H1 (cell line): ENCODE data around the gene SPDYE18. TPM values are rescaled to one million over a fixed set of nuclear protein-coding genes. Genes with fewer than 3 reads are reported as not detected.
"Not testable (repeated sequence)": the region's sequence is repeated elsewhere in the genome, so short reads cannot be mapped to it uniquely, and the experiment has no call there.

Experiments used
- CTCF ChIA-PET: fragments of 300-600 bp; sonication (Branson Sonifier 250); formaldehyde crosslinking; loops from one replicate; lab custom pipeline; 2021; ENCODE audit not compliant: partially characterized antibody; lab: Charles Lee
- POLR2A ChIA-PET: fragments of 300-600 bp; sonication (Branson Sonifier 250); formaldehyde crosslinking; loops from one replicate; lab custom pipeline; 2021; ENCODE audit warnings: inconsistent platforms; ENCODE audit not compliant: partially characterized antibody; lab: Charles Lee
- DNase-seq, 2 experiments: peaks; one replicate each; pipeline versions ENCODE4 v3.0.0 to v3.0.0-alpha.2; 2010 to 2022; ENCODE audit warnings: low spot score in 2 of 2, low read depth in 1 of 2, mixed read lengths in 1 of 2
- FAIRE-seq: peaks from 2 replicates; lab custom pipeline; 2011; peaks lifted over from hg19 to GRCh38; lab: Jason Lieb, UNC
- H2AFZ ChIP-seq: 2 replicates; pipeline ENCODE4 v1.8.1; 2012; ENCODE audit warnings: low read length, inconsistent platforms
- H2AK5ac ChIP-seq: 2 replicates; pipeline ENCODE4 v1.6.1; 2013; ENCODE audit warnings: low read depth, low read length
- H2BK120ac ChIP-seq: replicated peaks from 2 replicates; pipeline ENCODE3; 2013; ENCODE audit warnings: low read depth, low read length, inconsistent platforms
- H2BK12ac ChIP-seq: 2 replicates; pipeline ENCODE4 v1.6.1; 2013; ENCODE audit warnings: low read depth, low read length
- H2BK15ac ChIP-seq: 2 replicates; pipeline ENCODE4 v1.6.1; 2013; ENCODE audit warnings: low read length
- H2BK20ac ChIP-seq: 2 replicates; pipeline ENCODE4 v1.6.1; 2013; ENCODE audit warnings: low read length
- H2BK5ac ChIP-seq: 2 replicates; pipeline ENCODE4 v1.6.1; 2013; ENCODE audit warnings: low read depth, low read length
- H3K14ac ChIP-seq: 2 replicates; pipeline ENCODE4 v1.6.1; 2013; ENCODE audit warnings: inconsistent platforms; ENCODE audit not compliant: insufficient read length
- H3K18ac ChIP-seq: 2 replicates; pipeline ENCODE4 v1.6.1; 2013; ENCODE audit warnings: low read length; ENCODE audit errors: extremely low read depth
- H3K23ac ChIP-seq: 2 replicates; pipeline ENCODE4 v1.6.1; 2013; ENCODE audit warnings: inconsistent platforms; ENCODE audit not compliant: insufficient read length
- H3K23me2 ChIP-seq: 2 replicates; pipeline ENCODE4 v1.6.1; 2013; ENCODE audit warnings: low read depth, low read length
- H3K27ac ChIP-seq: 2 replicates; pipeline ENCODE4 v1.6.1; 2011; ENCODE audit warnings: low read depth, low read length, inconsistent platforms
- H3K27me3 ChIP-seq, 4 experiments: replicated peaks in 1 of 4; 1 replicate in 1 of 4; 2 replicates in 3 of 4; pipeline versions ENCODE4 v1.6.1 to v1.8.1; 2011 to 2013; ENCODE audit warnings: low read length in 3 of 4, mild to moderate bottlenecking in 3 of 4, inconsistent platforms in 2 of 4, mixed read lengths in 2 of 4, moderate library complexity in 1 of 4; ENCODE audit not compliant: control insufficient read depth in 3 of 4, insufficient read depth in 3 of 4; ENCODE audit errors: extremely low read depth in 1 of 4
- H3K36me3 ChIP-seq, 4 experiments: 2 replicates each; pipeline versions ENCODE4 v1.6.1 to v1.8.1; 2011 to 2013; ENCODE audit warnings: mild to moderate bottlenecking in 4 of 4, low read length in 3 of 4, moderate library complexity in 2 of 4, control low read depth in 1 of 4, inconsistent platforms in 1 of 4; ENCODE audit not compliant: insufficient read depth in 4 of 4, control insufficient read depth in 2 of 4
- H3K4ac ChIP-seq: replicated peaks from 2 replicates; pipeline ENCODE3; 2013; ENCODE audit warnings: low read length, low read depth, mixed read lengths, inconsistent platforms; ENCODE audit not compliant: insufficient read length
- H3K4me1 ChIP-seq, 4 experiments: replicated peaks in 1 of 4; 1 replicate in 1 of 4; 2 replicates in 3 of 4; pipeline versions ENCODE4 v1.6.1 to v1.8.1; 2011 to 2013; ENCODE audit warnings: low read length in 3 of 4, inconsistent platforms in 2 of 4, mixed read lengths in 1 of 4; ENCODE audit not compliant: insufficient read depth in 4 of 4, control insufficient read depth in 3 of 4
- H3K4me2 ChIP-seq, 2 experiments: 2 replicates each; pipeline versions ENCODE4 v1.6.1 to v1.8.1; 2011 to 2013; ENCODE audit warnings: low read depth in 2 of 2, low read length in 2 of 2, control low read depth in 1 of 2, inconsistent platforms in 1 of 2, mild to moderate bottlenecking in 1 of 2; ENCODE audit not compliant: insufficient read depth in 1 of 2
- H3K4me3 ChIP-seq, 4 experiments: fragments of 200-600, 300-600 bp in 1 of 4; sonication (generic), shearing (Covaris generic), sonication (Bioruptor Twin) in 1 of 4; 2 replicates each; pipeline versions ENCODE4 v1.5.1 to v1.8.1; 2011 to 2016; ENCODE audit warnings: low read length in 4 of 4, low read depth in 3 of 4, control low read depth in 2 of 4, inconsistent platforms in 2 of 4, mild to moderate bottlenecking in 2 of 4, mixed read lengths in 1 of 4, moderate library complexity in 1 of 4; ENCODE audit not compliant: insufficient read depth in 2 of 4; ENCODE audit errors: extremely low read depth in 1 of 4
- H3K56ac ChIP-seq: replicated peaks from 2 replicates; pipeline ENCODE3; 2013; ENCODE audit warnings: low read depth, mild to moderate bottlenecking, mixed read lengths, low read length, inconsistent platforms; ENCODE audit not compliant: insufficient read length
- H3K79me1 ChIP-seq: 2 replicates; pipeline ENCODE4 v1.6.1; 2013; ENCODE audit warnings: low read depth, low read length, control low read depth
- H3K79me2 ChIP-seq, 2 experiments: 2 replicates each; pipeline versions ENCODE4 v1.6.1 to v1.8.1; 2012 to 2013; ENCODE audit warnings: low read length in 2 of 2, mild to moderate bottlenecking in 2 of 2, inconsistent platforms in 1 of 2; ENCODE audit not compliant: insufficient read depth in 2 of 2, control insufficient read depth in 1 of 2
- H3K9ac ChIP-seq, 4 experiments: replicated peaks in 1 of 4; 1 replicate in 1 of 4; 2 replicates in 3 of 4; pipeline versions ENCODE4 v1.6.1 to v1.8.1; 2011 to 2013; ENCODE audit warnings: low read depth in 3 of 4, low read length in 3 of 4, control low read depth in 2 of 4, mild to moderate bottlenecking in 2 of 4, moderate library complexity in 2 of 4, inconsistent platforms in 1 of 4; ENCODE audit errors: extremely low read depth in 1 of 4
- H3K9me3 ChIP-seq, 2 experiments: 2 replicates each; pipeline versions ENCODE4 v1.6.1 to v1.8.1; 2012 to 2013; ENCODE audit warnings: mild to moderate bottlenecking in 2 of 2, moderate library complexity in 2 of 2, control low read depth in 1 of 2, inconsistent platforms in 1 of 2, low read depth in 1 of 2, low read length in 1 of 2, mixed read lengths in 1 of 2; ENCODE audit not compliant: insufficient read depth in 2 of 2
- H4K20me1 ChIP-seq, 2 experiments: replicated peaks in 1 of 2; 2 replicates each; pipeline versions ENCODE3 to v1.8.1; 2011 to 2013; ENCODE audit warnings: inconsistent platforms in 2 of 2, low read length in 2 of 2, mild to moderate bottlenecking in 1 of 2; ENCODE audit not compliant: insufficient read depth in 2 of 2, control insufficient read depth in 1 of 2
- H4K5ac ChIP-seq: 2 replicates; pipeline ENCODE4 v1.6.1; 2013; ENCODE audit warnings: low read length, low read depth, mixed read lengths, inconsistent platforms; ENCODE audit not compliant: insufficient read length
- H4K8ac ChIP-seq: 2 replicates; pipeline ENCODE4 v1.8.0; 2013; ENCODE audit warnings: mild to moderate bottlenecking, moderate library complexity, low read length, inconsistent platforms; ENCODE audit not compliant: insufficient read depth; ENCODE audit errors: extremely low read depth
- H4K91ac ChIP-seq: replicated peaks from 2 replicates; pipeline ENCODE3; 2013; ENCODE audit warnings: low read length, mixed read lengths, inconsistent platforms; ENCODE audit not compliant: insufficient read length
- WGBS, 2 experiments: shearing (Covaris generic) in 1 of 2; methylation state at CpG; one replicate each; pipeline versions ENCODE4 v1.1.6 to v1.1.7; 2013 to 2015; ENCODE audit warnings: low lambda C conversion rate in 2 of 2, mixed read lengths in 2 of 2, inconsistent platforms in 1 of 2, low coverage in 1 of 2, missing lambda C conversion rate in 1 of 2; ENCODE audit not compliant: insufficient replicate concordance in 2 of 2, insufficient coverage in 1 of 2, insufficient read length in 1 of 2; ENCODE audit errors: extremely low coverage in 1 of 2, missing lambda C conversion rate in 1 of 2; 5-methylcytosine and 5-hydroxymethylcytosine counted together
- long read RNA-seq, 2 experiments: library from RNA in 1 of 2; library from capped mRNA in 1 of 2; stranded (forward); transcript quantifications; one replicate each; pipeline ENCODE4 v2.0.0, GENCODE V29; 2021; ENCODE audit warnings: inconsistent platforms in 1 of 2
- polyA minus RNA-seq, 3 experiments: library from RNA; depleted of rRNA, polyadenylated mRNA; stranded (reverse); fragments of >200 nt; gene quantifications; 1 replicate in 2 of 3; 2 replicates in 1 of 3; pipeline ENCODE4 v1.2.3, GENCODE V29; 2011
- polyA plus RNA-seq, 7 experiments: library from polyadenylated mRNA; depleted of rRNA in 3 of 7; stranded (reverse) in 5 of 7; unstranded in 2 of 7; fragments of >200 nt in 5 of 7; fragments of 200-250 nt in 2 of 7; gene quantifications; 1 replicate in 5 of 7; 2 replicates in 1 of 7; 4 replicates in 1 of 7; pipeline versions ENCODE4 v1.2.1 to v1.2.3, GENCODE V29; 2011 to 2013; ENCODE audit warnings: missing spikeins in 2 of 7, mixed read lengths in 2 of 7
- total RNA-seq: library from RNA; stranded (reverse); fragmentation: NEBNext Ultra II Directional; extraction: Animal tissue kit (Norgen Biotek cat#: 25700); gene quantifications from 2 replicates; pipeline ENCODE4 v1.2.1, GENCODE V29; 2021

The SPDYE18 gene
- total RNA-seq, result not detected in 2 replicates
- not detected in 2 replicates for polyA plus RNA-seq (2011; rRNA removed)
- polyA plus RNA-seq (2011; cell fraction: cytosol; rRNA removed), result 0.08 TPM
- polyA plus RNA-seq (2011; cell fraction: nucleus; rRNA removed), result 0.43 TPM
- polyA plus RNA-seq (2012, experiment 1 of 2), result not detected in 4 replicates
- not detected for polyA plus RNA-seq (2012, experiment 2 of 2)
- not detected for polyA plus RNA-seq (2013, experiment 1 of 2)
- polyA plus RNA-seq (2013, experiment 2 of 2), result not detected
- polyA minus RNA-seq (2011; rRNA and poly(A)+ RNA removed), result not detected in 2 replicates
- not detected for polyA minus RNA-seq (2011; cell fraction: cytosol; rRNA and poly(A)+ RNA removed)
- not detected for polyA minus RNA-seq (2011; cell fraction: nucleus; rRNA and poly(A)+ RNA removed)
- long read RNA-seq, experiment 1, result 0 reads
- long read RNA-seq, experiment 2, result 0 reads

GRCh38 chr7:77062557-77062956 is at the start of gene SPDYE18:
TSS of gene SPDYE18 (minus strand) at chr7:77062558. CDS start at chr7:77060512, 2,046 bp downstream.
- H2BK12ac ChIP-seq, H3K18ac ChIP-seq, FAIRE-seq, H3K27me3 ChIP-seq, H4K91ac ChIP-seq, H2BK120ac ChIP-seq, H3K79me1 ChIP-seq, H2AFZ ChIP-seq, H3K9ac ChIP-seq, H3K36me3 ChIP-seq, POLR2A ChIA-PET, H2BK20ac ChIP-seq, H3K9me3 ChIP-seq, H3K23me2 ChIP-seq, H3K79me2 ChIP-seq, H3K56ac ChIP-seq, H3K4me3 ChIP-seq, H3K4me2 ChIP-seq, H2AK5ac ChIP-seq, H2BK15ac ChIP-seq, H3K14ac ChIP-seq, H3K4ac ChIP-seq, H3K23ac ChIP-seq, H4K20me1 ChIP-seq, DNase-seq, H2BK5ac ChIP-seq, H4K8ac ChIP-seq, H4K5ac ChIP-seq, H3K4me1 ChIP-seq, CTCF ChIA-PET, H3K27ac ChIP-seq: not testable (repeated sequence)
- 100% methylated on average over 2 of the region's 4 CpGs; no CpG with 5 or more reads in 1 of the 2 experiments for WGBS, 2 experiments
